Naive B cell (primary cell): ENCODE data around the gene SGMS2. TPM values are rescaled to one million over a fixed set of nuclear protein-coding genes. Genes with fewer than 3 reads are reported as not detected.
"Not testable (repeated sequence)": the region's sequence is repeated elsewhere in the genome, so short reads cannot be mapped to it uniquely, and the experiment has no call there.

Experiments used
- ATAC-seq, 2 donors: fragments of 150-1000 bp; cut with Tn5 transposase; 2 replicates each; pipeline ENCODE4 v1.10.0; 2021; ENCODE audit warnings: low read depth in 2 of 2, mild to moderate bottlenecking in 2 of 2, moderate library complexity in 2 of 2
- DNase-seq: peaks from one replicate; pipeline ENCODE4 v3.0.0; 2022
- H3K27ac Mint-ChIP-seq, 6 donors: one replicate each; pipeline ENCODE4 v1.8.0; 2020 to 2022; ENCODE audit warnings: mild to moderate bottlenecking in 6 of 6, mixed read lengths in 6 of 6, moderate library complexity in 5 of 6, inconsistent platforms in 2 of 6
- H3K27me3 Mint-ChIP-seq, 3 donors: one replicate each; pipeline ENCODE4 v1.8.0; 2021 to 2022; ENCODE audit warnings: mixed read lengths in 3 of 3, mild to moderate bottlenecking in 1 of 3
- H3K36me3 Mint-ChIP-seq, 2 donors: one replicate each; pipeline ENCODE4 v1.8.0; 2020 to 2022; ENCODE audit warnings: mixed read lengths in 2 of 2, inconsistent platforms in 1 of 2, mild to moderate bottlenecking in 1 of 2
- H3K4me1 Mint-ChIP-seq, 3 donors: one replicate each; pipeline ENCODE4 v1.8.0; 2020 to 2022; ENCODE audit warnings: mixed read lengths in 3 of 3, inconsistent platforms in 1 of 3, mild to moderate bottlenecking in 1 of 3, moderate library complexity in 1 of 3
- H3K4me3 Mint-ChIP-seq, 8 donors: one replicate each; pipeline ENCODE4 v1.8.0; 2020 to 2022; ENCODE audit warnings: mild to moderate bottlenecking in 8 of 8, mixed read lengths in 8 of 8, moderate library complexity in 8 of 8, inconsistent platforms in 2 of 8
- H3K9me3 Mint-ChIP-seq, 7 donors: one replicate each; pipeline ENCODE4 v1.8.0; 2020 to 2022; ENCODE audit warnings: mixed read lengths in 7 of 7, mild to moderate bottlenecking in 5 of 7, inconsistent platforms in 2 of 7, moderate library complexity in 1 of 7
- polyA plus RNA-seq, 6 donors: library from polyadenylated mRNA; unstranded; fragments of 300-500 nt; fragmentation: Illumina TruSeq; gene quantifications; one replicate each; pipeline ENCODE4 v1.2.3, GENCODE V29; 2021; ENCODE audit warnings: low read depth in 6 of 6

SGMS2 gene
- polyA plus RNA-seq, 6 donors from 2014 or later: 0.04 to 0.06 (median 0.05) TPM; not detected in 3

DNA sequence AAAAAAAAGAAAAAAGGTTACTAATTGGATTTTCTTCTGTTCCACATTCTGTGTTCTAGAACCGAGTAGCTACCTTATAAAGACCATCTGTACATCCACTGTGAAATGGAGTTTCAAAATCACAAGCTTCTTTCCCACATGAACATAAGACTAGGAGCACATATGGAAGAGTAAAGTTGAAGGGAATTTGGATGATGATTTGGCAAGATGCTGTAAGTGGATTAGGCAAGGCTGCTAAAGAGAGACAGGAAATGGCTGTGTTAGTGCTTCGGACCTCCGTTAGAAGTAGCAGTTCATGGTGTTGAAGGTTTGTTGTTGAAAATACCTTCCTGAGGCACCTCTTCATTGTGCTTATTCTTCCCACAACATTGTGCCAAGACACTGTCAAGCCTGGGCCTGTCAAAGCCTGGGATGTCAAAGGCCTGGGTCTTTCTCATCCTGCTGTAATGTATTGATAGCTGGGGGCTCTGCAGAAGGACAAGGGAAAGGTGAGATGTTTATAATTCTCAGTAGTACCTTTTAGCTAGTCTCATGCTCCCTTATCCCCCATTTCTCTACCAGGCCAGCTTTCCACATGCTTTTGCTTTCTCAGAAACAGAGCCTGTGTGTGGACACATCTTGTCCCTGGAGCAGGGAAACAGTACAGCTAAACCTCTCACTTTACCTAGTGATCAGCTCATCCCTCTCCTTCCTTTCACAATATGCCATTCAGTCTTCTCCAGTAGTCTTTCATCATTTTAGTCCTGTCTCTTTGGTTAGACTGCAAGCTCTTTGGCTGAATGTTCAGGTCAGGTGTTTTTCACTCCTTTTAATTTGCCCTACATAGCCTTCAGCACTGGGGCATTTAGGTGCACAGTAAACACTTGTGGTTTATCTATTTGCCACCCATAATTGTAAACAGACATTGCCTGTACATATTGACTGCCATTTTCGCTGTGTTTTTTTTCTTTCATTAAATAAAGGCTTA is 68.7 kb downstream of the SGMS2 start:
- H3K4me1 Mint-ChIP-seq: no peaks in the 10 kb centered on the region
- no peak overlapping the region for H3K4me3 Mint-ChIP-seq
- peak overlapping the region in 1 of 6 donors; percentile 57 for H3K27ac Mint-ChIP-seq
- no peaks in the 10 kb centered on the region for H3K36me3 Mint-ChIP-seq
- peaks cover 11 to 29% (median 14%) of the 10 kb centered on the region in 3 donors for H3K27me3 Mint-ChIP-seq
- DNase-seq: no peak
- peaks cover 0 to 12% (median 3%) of the 10 kb centered on the region in 7 donors for H3K9me3 Mint-ChIP-seq
- no peak for ATAC-seq

DNA sequence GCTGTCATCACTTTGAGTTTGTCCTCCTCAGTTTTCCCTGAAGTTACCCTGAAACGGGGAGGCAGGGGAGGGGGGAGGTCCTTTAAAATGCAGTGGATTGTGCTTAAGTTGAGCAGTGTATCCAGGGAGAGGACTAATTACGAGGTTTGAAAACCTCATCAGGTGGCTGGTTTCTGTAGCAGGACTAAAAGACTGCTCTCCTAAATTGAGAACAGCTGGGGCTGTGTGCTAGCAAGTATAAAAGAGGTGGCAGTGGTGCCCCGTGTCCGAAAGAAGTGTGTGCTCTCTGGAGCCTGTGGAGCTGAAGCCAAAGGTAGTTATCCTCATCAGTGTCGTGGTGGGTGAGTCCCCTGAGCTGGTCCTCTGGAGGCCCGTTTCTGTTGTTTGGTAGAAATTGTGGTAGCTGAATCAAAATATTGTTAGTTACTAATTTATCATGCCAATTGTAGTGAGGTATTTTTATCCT is 69.4 kb downstream of the SGMS2 start:
- Mint-ChIP-seq H3K27me3 (peaks cover 11 to 33% (median 14%) of the 10 kb centered on the region in 3 donors), H3K36me3 (no peaks in the 10 kb centered on the region), H3K27ac (no peak overlapping the region), H3K4me1 (no peaks in the 10 kb centered on the region), H3K9me3 (peaks cover 0 to 7% (median 3%) of the 10 kb centered on the region in 7 donors), H3K4me3 (no peak overlapping the region)
- ATAC-seq (no peak), DNase-seq (no peak)

DNA sequence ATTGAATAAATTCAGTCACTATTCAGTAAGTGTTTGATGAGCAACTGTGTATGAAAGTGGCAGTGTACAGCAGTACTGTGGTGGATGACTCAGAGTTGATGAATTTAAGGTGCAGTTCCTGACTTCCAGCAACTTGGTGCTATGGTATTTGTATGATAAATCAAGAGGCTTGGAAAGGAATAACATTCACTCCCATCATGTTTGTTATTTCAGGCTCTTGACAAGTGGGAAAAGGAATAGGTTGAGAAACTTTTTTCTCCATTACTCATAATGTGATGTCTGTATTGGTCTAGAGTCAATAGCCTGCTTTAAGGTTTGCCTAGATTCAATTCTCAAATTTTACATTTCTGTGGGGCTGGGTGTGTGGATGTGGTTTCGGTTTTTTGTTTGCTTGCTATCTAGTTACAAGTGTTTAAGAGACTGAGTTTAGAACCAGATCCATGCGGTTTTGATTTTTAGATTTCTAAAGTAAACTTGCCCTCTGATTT is 71.5 kb downstream of the SGMS2 start:
- no peak overlapping the region for H3K4me3 Mint-ChIP-seq
- no peaks in the 10 kb centered on the region for H3K36me3 Mint-ChIP-seq
- H3K27ac Mint-ChIP-seq: no peak overlapping the region
- no peaks in the 10 kb centered on the region for H3K4me1 Mint-ChIP-seq
- no peaks in the 10 kb centered on the region for H3K9me3 Mint-ChIP-seq
- H3K27me3 Mint-ChIP-seq: peaks cover 14 to 45% (median 26%) of the 10 kb centered on the region in 3 donors
- ATAC-seq (no peak), DNase-seq (no peak)

DNA sequence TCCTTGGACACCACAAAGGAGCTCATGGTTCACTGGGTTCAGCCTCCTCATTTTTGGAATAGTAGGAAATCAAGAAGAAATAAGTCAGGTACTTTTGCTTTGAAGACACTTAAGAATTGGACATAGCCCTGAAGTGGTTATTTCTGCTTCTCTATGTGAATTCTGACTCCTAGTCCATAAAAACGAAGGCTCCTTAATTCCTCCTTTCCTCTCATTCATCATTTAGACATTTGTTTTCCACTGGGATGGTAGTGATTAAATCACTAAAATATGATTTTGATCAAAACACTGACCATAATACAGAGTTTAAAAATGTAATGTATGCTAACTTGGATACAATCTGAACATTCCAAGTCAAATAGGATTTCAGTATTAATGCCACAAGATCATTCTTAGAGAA is 71.9 kb downstream of the SGMS2 start:
- H3K4me3 Mint-ChIP-seq: no peak overlapping the region
- H3K4me1 Mint-ChIP-seq: no peaks in the 10 kb centered on the region
- H3K36me3 Mint-ChIP-seq: no peaks in the 10 kb centered on the region
- no peak overlapping the region for H3K27ac Mint-ChIP-seq
- peaks cover 15 to 41% (median 29%) of the 10 kb centered on the region in 3 donors for H3K27me3 Mint-ChIP-seq
- DNase-seq (no peak), ATAC-seq (no peak)
- H3K9me3 Mint-ChIP-seq: no peaks in the 10 kb centered on the region

DNA sequence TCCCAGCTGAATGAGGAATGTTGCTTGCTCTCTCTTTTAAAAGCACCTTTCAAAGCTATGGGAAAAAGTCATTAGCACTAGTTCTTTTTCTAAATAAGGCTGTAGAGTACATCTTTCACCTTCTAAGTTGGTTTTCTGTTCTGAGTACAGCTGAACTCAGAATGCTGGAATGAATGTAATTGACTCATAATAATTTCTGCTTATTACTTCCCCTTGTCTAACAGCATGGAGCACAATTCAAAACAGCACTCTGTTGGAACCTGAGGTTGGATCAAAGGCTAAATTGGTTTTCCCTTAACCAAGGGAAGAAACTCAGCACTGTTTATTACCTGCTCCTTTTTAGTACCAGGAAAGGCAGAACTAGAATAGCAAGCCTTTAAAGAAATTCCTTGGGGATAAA is 73.1 kb downstream of the SGMS2 start:
- DNase-seq (no peak), ATAC-seq (no peak)
- no peak overlapping the region for H3K4me3 Mint-ChIP-seq
- no peaks in the 10 kb centered on the region for H3K9me3 Mint-ChIP-seq
- H3K27me3 Mint-ChIP-seq: peaks cover 25 to 46% (median 41%) of the 10 kb centered on the region in 3 donors
- no peak overlapping the region for H3K27ac Mint-ChIP-seq
- no peaks in the 10 kb centered on the region for H3K36me3 Mint-ChIP-seq
- no peaks in the 10 kb centered on the region for H3K4me1 Mint-ChIP-seq

DNA sequence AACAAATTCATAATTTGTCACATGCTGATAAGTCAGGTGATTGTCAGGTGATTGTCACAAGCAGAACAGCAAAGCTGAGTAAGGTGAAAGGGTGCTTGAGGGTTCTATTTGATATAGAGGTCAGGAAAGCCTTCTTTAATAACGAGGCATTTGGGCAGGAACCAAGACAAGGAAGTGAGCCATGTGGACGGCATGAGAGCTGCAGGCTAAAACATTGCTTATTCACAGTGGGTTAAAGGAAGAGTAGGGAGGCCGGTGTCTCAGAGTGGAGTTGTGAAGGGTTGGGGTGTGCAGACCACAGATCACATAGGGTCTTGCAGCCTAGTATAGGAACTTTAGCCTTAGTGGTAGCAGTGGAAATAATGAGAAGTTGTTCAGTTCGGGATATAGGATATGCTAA is 75.3 kb downstream of the SGMS2 start:
- Mint-ChIP-seq H3K27ac (no peak overlapping the region), H3K36me3 (peaks cover 0 to 5% of the 10 kb centered on the region in 2 donors), H3K4me3 (no peak overlapping the region), H3K27me3 (peaks cover 30 to 53% (median 41%) of the 10 kb centered on the region in 3 donors), H3K9me3 (peaks cover 4 to 11% (median 6%) of the 10 kb centered on the region in 7 donors), H3K4me1 (no peaks in the 10 kb centered on the region)
- DNase-seq (no peak), ATAC-seq (no peak)

DNA sequence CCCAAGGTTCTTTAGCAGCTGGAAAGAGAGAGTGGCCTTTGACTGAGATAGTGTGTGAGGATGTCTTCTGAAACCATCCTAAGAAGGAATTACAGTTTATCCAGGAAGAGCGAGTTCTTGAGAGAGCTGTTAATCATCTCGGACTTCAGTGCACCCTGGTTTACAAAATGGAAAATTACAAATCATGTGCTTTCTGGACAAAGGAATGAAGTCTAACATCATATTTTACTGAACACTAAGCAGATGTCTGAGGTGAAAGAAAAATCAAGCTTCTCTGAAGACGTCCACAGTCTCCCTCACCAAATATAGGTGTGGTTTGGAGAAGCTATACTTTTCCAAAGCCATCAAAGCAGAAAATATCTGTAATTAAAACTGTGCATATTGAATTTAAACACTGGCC is 75.8 kb downstream of the SGMS2 start:
- peaks cover 4 to 12% (median 6%) of the 10 kb centered on the region in 7 donors for H3K9me3 Mint-ChIP-seq
- H3K36me3 Mint-ChIP-seq: peaks cover 0 to 5% of the 10 kb centered on the region in 2 donors
- H3K27ac Mint-ChIP-seq: no peak overlapping the region
- DNase-seq: no peak
- ATAC-seq: no peak
- H3K27me3 Mint-ChIP-seq: peaks cover 30 to 48% (median 41%) of the 10 kb centered on the region in 3 donors
- no peak overlapping the region for H3K4me3 Mint-ChIP-seq
- H3K4me1 Mint-ChIP-seq: no peaks in the 10 kb centered on the region

DNA sequence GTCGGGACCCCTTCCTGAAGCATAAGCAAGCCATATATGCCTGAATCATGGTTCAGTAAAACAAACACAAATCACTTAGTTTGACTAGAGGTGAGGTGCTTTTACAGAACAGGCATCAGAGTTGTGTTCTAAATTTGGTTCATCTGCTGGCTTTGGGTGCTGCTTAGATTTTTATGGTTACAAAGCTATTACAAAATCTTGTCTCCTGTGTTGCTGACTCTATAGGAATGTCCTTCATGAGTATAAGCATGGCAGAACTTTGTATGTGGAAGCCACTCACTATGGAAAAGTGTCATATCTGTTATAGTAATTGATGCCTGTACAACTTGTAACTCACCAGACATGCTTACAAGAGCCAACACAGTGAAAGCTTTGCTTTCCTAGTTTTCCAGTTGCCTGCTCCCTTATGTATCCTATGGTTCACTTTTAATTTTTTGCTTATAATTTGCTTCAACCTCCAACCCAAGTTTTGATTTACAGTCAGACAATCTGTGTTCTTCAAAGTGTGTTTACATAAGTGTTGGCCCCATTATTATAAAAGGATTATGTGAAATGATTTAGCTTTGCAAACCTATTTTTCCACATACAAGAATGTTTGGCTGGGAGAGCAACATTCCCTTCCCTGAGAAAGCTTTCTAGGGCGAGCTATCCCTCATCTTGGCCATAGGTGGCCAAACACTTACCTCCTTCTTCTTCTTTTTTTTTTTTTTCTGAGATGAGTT is 76.6 kb downstream of the SGMS2 start:
- DNase-seq: no peak
- peaks cover 0 to 5% of the 10 kb centered on the region in 2 donors for H3K36me3 Mint-ChIP-seq
- H3K27me3 Mint-ChIP-seq: peaks cover 24 to 46% (median 37%) of the 10 kb centered on the region in 3 donors
- peaks cover 4 to 12% (median 6%) of the 10 kb centered on the region in 7 donors for H3K9me3 Mint-ChIP-seq
- H3K4me1 Mint-ChIP-seq: no peaks in the 10 kb centered on the region
- H3K4me3 Mint-ChIP-seq: no peak overlapping the region
- peak overlapping the region in 1 of 6 donors; percentile 53 for H3K27ac Mint-ChIP-seq
- no peak for ATAC-seq

DNA sequence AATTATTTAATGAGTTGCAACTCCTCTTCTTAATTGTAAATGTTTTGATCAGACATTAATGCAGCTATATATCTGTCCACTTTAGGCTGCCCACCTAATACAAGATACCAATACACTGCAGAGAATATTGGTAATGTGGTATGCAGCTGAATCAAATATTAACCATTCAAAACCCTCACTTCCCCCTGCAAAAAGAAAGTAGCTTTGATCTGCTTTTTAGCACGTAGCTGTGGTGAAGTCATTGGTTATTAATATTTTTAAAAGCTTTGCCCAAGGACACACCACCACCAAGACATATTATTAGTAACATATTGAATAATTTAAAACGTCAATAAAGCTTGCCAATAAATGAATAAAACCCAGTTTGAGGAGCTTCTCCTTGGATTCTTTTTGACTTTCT is 78.0 kb downstream of the SGMS2 start:
- Mint-ChIP-seq H3K4me1 (no peaks in the 10 kb centered on the region), H3K27me3 (peaks cover 24 to 46% (median 30%) of the 10 kb centered on the region in 3 donors), H3K36me3 (peaks cover 0 to 5% of the 10 kb centered on the region in 2 donors), H3K9me3 (peaks cover 4 to 12% (median 6%) of the 10 kb centered on the region in 7 donors), H3K27ac (no peak overlapping the region), H3K4me3 (no peak overlapping the region)
- no peak for DNase-seq
- no peak for ATAC-seq

DNA sequence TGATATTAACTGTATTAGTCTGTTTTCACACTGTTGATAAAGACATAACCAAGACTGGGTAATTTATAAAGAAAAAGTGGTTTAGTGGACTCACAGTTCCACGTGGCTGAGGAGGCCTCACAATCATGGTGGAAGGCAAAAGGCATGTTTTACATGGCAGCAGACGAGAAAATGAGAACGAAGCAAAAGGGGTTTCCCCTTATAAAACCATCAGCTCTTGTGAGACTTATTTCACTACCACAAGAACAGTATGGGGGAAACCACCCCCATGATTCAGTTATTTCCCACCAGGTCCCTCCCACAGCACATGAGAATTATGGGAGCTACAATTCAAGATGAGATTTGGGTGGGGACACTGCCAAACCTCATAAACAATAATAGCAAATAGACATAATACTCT is 80.3 kb downstream of the SGMS2 start:
- H3K4me3 Mint-ChIP-seq, H3K36me3 Mint-ChIP-seq, H3K27ac Mint-ChIP-seq, DNase-seq, H3K4me1 Mint-ChIP-seq, ATAC-seq: not testable (repeated sequence)
- H3K9me3 Mint-ChIP-seq: peaks cover 4 to 12% (median 6%) of the 10 kb centered on the region in 7 donors
- H3K27me3 Mint-ChIP-seq: peaks cover 19 to 39% (median 28%) of the 10 kb centered on the region in 3 donors

DNA sequence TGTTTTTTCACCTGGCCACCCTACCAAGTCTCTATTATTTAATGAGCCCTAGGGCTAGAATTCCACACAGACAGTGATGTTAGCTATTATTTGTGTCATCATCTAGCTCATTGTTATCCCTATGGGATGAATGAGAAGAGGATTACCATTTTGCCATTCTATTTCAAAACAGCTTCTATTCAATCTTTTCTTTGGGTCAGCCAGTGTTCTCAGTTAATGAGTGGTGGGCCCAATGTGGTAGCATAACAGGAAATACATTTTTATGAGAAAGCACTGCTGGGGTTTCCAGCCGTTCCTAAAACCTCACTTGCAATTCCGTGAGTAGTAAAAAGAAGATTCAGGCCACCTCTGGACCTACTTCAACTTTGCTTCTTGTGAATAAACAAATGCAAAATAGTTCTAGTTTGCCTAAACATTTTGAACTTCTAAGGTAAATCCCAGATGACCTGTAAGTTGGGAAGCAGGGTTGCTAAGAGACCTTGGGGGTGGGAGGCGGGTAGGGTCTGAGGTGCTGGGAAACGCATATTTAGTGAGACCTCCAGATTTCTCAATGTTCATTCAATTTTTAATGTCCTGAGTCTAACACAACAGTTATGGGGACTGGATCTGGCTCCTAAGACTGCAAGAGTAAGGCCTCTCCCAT is 81.8 kb downstream of the SGMS2 start:
- H3K27ac Mint-ChIP-seq: no peak overlapping the region
- DNase-seq: no peak
- ATAC-seq: no peak
- no peaks in the 10 kb centered on the region for H3K4me1 Mint-ChIP-seq
- H3K9me3 Mint-ChIP-seq: peaks cover 4 to 12% (median 6%) of the 10 kb centered on the region in 7 donors
- H3K36me3 Mint-ChIP-seq: peaks cover 0 to 5% of the 10 kb centered on the region in 2 donors
- peaks cover 9 to 26% (median 23%) of the 10 kb centered on the region in 3 donors for H3K27me3 Mint-ChIP-seq
- no peak overlapping the region for H3K4me3 Mint-ChIP-seq

DNA sequence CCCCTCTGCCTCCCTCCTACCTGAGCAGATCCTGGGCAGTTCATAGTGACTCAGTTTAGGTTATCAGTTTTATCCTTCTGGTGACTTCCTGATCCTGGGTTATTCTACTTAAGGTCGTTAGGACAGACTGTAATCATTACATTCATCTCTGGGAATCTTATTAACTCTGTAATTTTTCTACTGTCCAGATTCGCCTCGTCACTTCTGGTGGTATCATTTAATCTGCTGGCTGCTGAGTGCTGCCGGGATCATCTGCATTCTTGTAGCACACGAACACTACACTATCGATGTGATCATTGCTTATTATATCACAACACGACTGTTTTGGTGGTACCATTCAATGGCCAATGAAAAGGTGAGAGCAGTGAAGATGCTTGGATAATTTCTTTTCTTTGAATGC is 83.6 kb downstream of the SGMS2 start:
- ATAC-seq: no peak
- Mint-ChIP-seq H3K27ac (no peak overlapping the region), H3K9me3 (peaks cover 3 to 12% (median 6%) of the 10 kb centered on the region in 7 donors), H3K4me3 (peak overlapping the region in 1 of 8 donors; percentile 4), H3K4me1 (no peaks in the 10 kb centered on the region), H3K27me3 (peaks cover 0 to 8% (median 7%) of the 10 kb centered on the region in 3 donors), H3K36me3 (peaks cover 0 to 5% of the 10 kb centered on the region in 2 donors)
- no peak for DNase-seq
